GM23248 (cell line): ENCODE measurements around the gene TMEM80. TPM values are rescaled to one million over a fixed set of nuclear protein-coding genes. Genes with fewer than 3 reads are reported as not detected.
A peak's percentile ranks its signal among the peaks of the same experiment; 100 is the strongest.

ENCODE experiments used
- DNase-seq: peaks from one replicate; pipeline ENCODE4 v3.0.0-alpha.2; 2015
- H2AFZ ChIP-seq: fragments of 200-600 bp; sonication (generic); 2 replicates; pipeline ENCODE4 v1.6.1; 2016; ENCODE audit warnings: antibody characterized with exemption
- H3F3A ChIP-seq: fragments of 200-600 bp; sonication (generic); 2 replicates; pipeline ENCODE4 v1.6.1; 2016; ENCODE audit warnings: mild to moderate bottlenecking, antibody characterized with exemption, mixed run types; ENCODE audit not compliant: insufficient read depth
- H3K27ac ChIP-seq: fragments of 200-600 bp; sonication (generic); 2 replicates; pipeline ENCODE4 v1.5.1; 2016; ENCODE audit warnings: mild to moderate bottlenecking
- H3K27me3 ChIP-seq: fragments of 200-600 bp; sonication (generic); replicated peaks from 2 replicates; pipeline ENCODE4 v1.6.1; 2016; ENCODE audit warnings: mild to moderate bottlenecking; ENCODE audit not compliant: insufficient read depth
- H3K36me3 ChIP-seq: fragments of 200-600 bp; sonication (generic); 2 replicates; pipeline ENCODE4 v1.6.1; 2016; ENCODE audit warnings: low read depth, mild to moderate bottlenecking
- H3K4me1 ChIP-seq: fragments of 200-600 bp; sonication (generic); 2 replicates; pipeline ENCODE4 v1.6.1; 2016; ENCODE audit warnings: mild to moderate bottlenecking; ENCODE audit not compliant: insufficient read depth
- H3K4me2 ChIP-seq: fragments of 200-600 bp; sonication (generic); one replicate; pipeline ENCODE4 v1.6.1; 2016; ENCODE audit warnings: mild to moderate bottlenecking; ENCODE audit not compliant: unreplicated experiment
- H3K4me3 ChIP-seq: fragments of 200-600 bp; sonication (generic); 2 replicates; pipeline ENCODE4 v1.5.1; 2016; ENCODE audit warnings: mild to moderate bottlenecking
- H3K79me2 ChIP-seq: fragments of 200-600 bp; sonication (generic); 2 replicates; pipeline ENCODE4 v1.6.1; 2016; ENCODE audit warnings: mild to moderate bottlenecking; ENCODE audit not compliant: insufficient read depth
- H3K9ac ChIP-seq: fragments of 200-600 bp; sonication (generic); 2 replicates; pipeline ENCODE4 v1.6.1; 2016; ENCODE audit warnings: mild to moderate bottlenecking
- H3K9me2 ChIP-seq: fragments of 200-600 bp; sonication (generic); 2 replicates; pipeline ENCODE4 v1.6.1; 2016; ENCODE audit warnings: mixed run types, mild to moderate bottlenecking, moderate library complexity; ENCODE audit not compliant: insufficient read depth
- H3K9me3 ChIP-seq: fragments of 200-600 bp; sonication (generic); one replicate; pipeline ENCODE4 v1.6.1; 2017; ENCODE audit warnings: low read depth
- H4K20me1 ChIP-seq: fragments of 200-600 bp; sonication (generic); 2 replicates; pipeline ENCODE4 v1.6.0; 2016; ENCODE audit not compliant: insufficient read depth
- EZH2 ChIP-seq: fragments of 200-600 bp; sonication (generic); IDR thresholded peaks from 2 replicates; pipeline ENCODE4 v1.6.1; 2018; ENCODE audit warnings: antibody characterized with exemption, mild to moderate bottlenecking; ENCODE audit not compliant: insufficient read depth, poor library complexity, severe bottlenecking
- EZH2phosphoT487 ChIP-seq: fragments of 200-600 bp; sonication (generic); IDR thresholded peaks from 2 replicates; pipeline ENCODE4 v1.6.1; 2018; ENCODE audit warnings: antibody characterized with exemption, moderate library complexity, mild to moderate bottlenecking, low read depth; ENCODE audit not compliant: insufficient read depth
- WGBS, 2 experiments: methylation state at CpG; one replicate each; pipeline ENCODE4 v1.1.6; 2015 to 2017; ENCODE audit warnings: low lambda C conversion rate in 2 of 2, low coverage in 1 of 2; ENCODE audit errors: missing lambda C conversion rate in 2 of 2; 5-methylcytosine and 5-hydroxymethylcytosine counted together
- in situ Hi-C: fragments of 300-500 bp; cut with MboI; formaldehyde crosslinking; loops from 2 replicates; pipeline ENCODE4 v1.15.0; 2020
- polyA plus RNA-seq: library from polyadenylated mRNA; unstranded; fragments of >200 nt; fragmentation: Nextera tagmentation; extraction: Ambion mirVana; gene quantifications from 2 replicates; pipeline ENCODE4 v1.2.1, GENCODE V29; 2016
- total RNA-seq: library from RNA; depleted of rRNA; stranded (reverse); fragments of >200 nt; shearing (Covaris generic); gene quantifications from 2 replicates; pipeline ENCODE4 v1.2.3, GENCODE V29; 2014

Gene TMEM80
- total and polyA plus RNA-seq, 2 experiments from 2014 or later, result 27.0 to 50.1 TPM

DNA sequence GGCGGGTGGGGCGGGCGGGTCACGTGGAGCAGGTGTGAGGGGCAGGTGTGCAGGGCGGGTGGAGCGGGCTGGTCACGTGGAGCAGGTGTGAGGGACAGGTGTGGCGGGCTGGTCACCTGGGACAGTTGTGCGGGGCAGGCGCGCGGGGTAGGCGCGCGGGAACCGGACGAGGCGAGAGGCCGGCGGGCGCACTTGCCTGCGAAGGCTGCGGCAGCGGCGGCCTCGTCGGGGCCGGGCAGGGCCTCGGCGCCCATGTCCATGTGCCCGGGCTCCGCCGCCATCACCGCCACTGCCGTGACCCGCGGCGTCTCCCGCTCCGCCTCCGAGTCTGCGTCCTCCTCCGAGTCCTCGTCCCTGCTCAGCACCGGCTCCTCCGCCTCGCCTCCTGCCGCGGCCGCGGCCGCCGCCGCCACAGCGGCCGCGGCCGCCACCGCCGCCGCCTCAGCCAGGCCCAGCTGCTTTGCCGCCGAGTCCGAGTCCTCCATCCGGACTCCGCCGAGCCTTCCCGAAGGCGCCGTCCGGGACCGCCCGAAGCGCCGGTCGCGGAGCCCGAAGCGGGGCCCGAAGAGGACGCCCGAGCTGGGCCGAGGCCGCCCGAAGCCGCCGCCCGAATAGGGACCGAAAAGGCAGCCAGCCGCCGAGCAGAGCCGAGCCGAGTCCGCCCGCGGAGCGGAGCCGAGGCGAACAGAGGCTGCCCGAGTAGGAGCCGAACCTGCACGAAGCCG is 891 bp upstream of the TMEM80 start, which contains the start of gene DEAF1:
TSS of gene DEAF1 (minus strand) at position 660 of the 725 bp plus-strand sequence. CDS start at position 485, 175 bp downstream.
- WGBS, 2 experiments, result 2 to 4% methylated on average over 49 to 59 of the region's 103 CpGs
- peaks cover 63% of the 10 kb centered on the region for H3K79me2 ChIP-seq
- H3K9ac ChIP-seq, result peak within 1 kb of the TSS; percentile 96
- in situ Hi-C loops, result no loop called here
- no peaks in the 10 kb centered on the region for H4K20me1 ChIP-seq
- peak within 1 kb of the TSS; percentile 87 for H3K4me2 ChIP-seq
- peaks cover 25% of the 10 kb centered on the region for H3F3A ChIP-seq
- H2AFZ ChIP-seq, result peak within 1 kb of the TSS; percentile 74
- peak within 1 kb of the TSS; percentile 94 for H3K27ac ChIP-seq
- H3K4me3 ChIP-seq, result peak within 1 kb of the TSS; percentile 84
- H3K4me1 ChIP-seq, result peaks cover 31% of the 10 kb centered on the region
- H3K9me2 ChIP-seq, result no peaks in the 10 kb centered on the region
- TF ChIP-seq EZH2phosphoT487, result no peak
- no peak for TF ChIP-seq EZH2
- H3K27me3 ChIP-seq, result no peaks in the 10 kb centered on the region
- no peaks in the 10 kb centered on the region for H3K36me3 ChIP-seq
- peak; percentile 99 for DNase-seq
- no peaks in the 10 kb centered on the region for H3K9me3 ChIP-seq

DNA sequence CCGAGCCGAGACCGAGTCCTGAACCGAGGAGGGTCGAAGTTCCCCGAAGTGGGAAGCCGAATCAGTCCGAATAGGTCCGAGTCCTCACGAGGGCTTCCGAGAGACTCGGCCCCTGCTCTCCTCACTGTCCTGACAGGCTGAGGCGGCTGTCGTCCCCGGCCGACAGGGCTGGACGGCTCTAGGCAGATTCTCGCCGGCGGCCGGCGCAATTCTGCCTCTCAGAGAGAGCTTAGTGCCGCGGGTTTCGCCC is 403 bp upstream of the TMEM80 start:
- DNase-seq, result no peak
- H2AFZ ChIP-seq, result peak overlapping the region; percentile 74
- H3K27me3 ChIP-seq, result no peaks in the 10 kb centered on the region
- H3K4me1 ChIP-seq, result peaks cover 31% of the 10 kb centered on the region
- in situ Hi-C loops, result no loop called here
- peak overlapping the region; percentile 94 for H3K27ac ChIP-seq
- H3K4me2 ChIP-seq, result peak overlapping the region; percentile 23
- H3K36me3 ChIP-seq, result no peaks in the 10 kb centered on the region
- peak overlapping the region; percentile 96 for H3K9ac ChIP-seq
- peaks cover 68% of the 10 kb centered on the region for H3K79me2 ChIP-seq
- H3F3A ChIP-seq, result peaks cover 25% of the 10 kb centered on the region
- TF ChIP-seq EZH2 (no peak), EZH2phosphoT487 (no peak)
- peak overlapping the region; percentile 84 for H3K4me3 ChIP-seq
- no peaks in the 10 kb centered on the region for H4K20me1 ChIP-seq
- 1% methylated on average over 25 of the region's 25 CpGs for WGBS, 2 experiments
- H3K9me2 ChIP-seq, result no peaks in the 10 kb centered on the region
- H3K9me3 ChIP-seq, result no peaks in the 10 kb centered on the region

DNA sequence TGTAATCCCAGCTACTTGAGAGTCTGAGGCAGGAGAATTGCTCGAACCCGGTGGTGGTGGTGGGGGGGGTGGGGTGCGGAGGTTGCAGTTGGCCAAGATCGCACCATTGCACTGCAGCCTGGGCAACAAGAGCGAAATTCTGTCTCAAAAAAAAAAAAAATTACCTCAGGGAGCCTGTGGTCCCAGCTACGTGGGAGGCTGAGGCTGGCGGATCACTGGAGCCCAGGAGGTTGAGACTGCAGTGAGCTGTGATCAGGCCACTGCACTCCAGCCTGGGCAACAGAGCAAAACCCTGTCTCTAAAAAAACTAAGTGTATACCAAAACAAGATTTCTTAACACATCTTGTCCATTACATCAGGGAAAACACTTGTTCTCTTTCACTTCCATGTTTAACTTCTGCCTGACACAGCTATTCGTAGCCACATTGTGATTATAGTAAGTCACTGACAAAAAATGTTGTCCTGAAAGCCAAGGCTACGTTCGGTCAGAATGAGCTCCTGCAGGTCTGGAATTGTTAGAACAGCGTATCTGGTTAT is 1.4 kb downstream of the TMEM80 start:
- Histone ChIP-seq H3K4me1 (peaks cover 31% of the 10 kb centered on the region), H3K27ac (peak overlapping the region; percentile 94), H3K9me3 (no peaks in the 10 kb centered on the region), H3K4me3 (peak overlapping the region; percentile 84), H3K79me2 (peaks cover 65% of the 10 kb centered on the region), H2AFZ (no peak overlapping the region), H4K20me1 (no peaks in the 10 kb centered on the region), H3F3A (peaks cover 25% of the 10 kb centered on the region), H3K9ac (peak overlapping the region; percentile 96), H3K27me3 (no peaks in the 10 kb centered on the region), H3K36me3 (no peaks in the 10 kb centered on the region), H3K9me2 (no peaks in the 10 kb centered on the region), H3K4me2 (peak overlapping the region; percentile 87)
- in situ Hi-C loops, result no loop called here
- peak; percentile 94 for DNase-seq
- WGBS, 2 experiments, result 6 to 8% methylated on average over 10 to 11 of the region's 11 CpGs
- TF ChIP-seq EZH2phosphoT487, result no peak
- no peak for TF ChIP-seq EZH2

DNA sequence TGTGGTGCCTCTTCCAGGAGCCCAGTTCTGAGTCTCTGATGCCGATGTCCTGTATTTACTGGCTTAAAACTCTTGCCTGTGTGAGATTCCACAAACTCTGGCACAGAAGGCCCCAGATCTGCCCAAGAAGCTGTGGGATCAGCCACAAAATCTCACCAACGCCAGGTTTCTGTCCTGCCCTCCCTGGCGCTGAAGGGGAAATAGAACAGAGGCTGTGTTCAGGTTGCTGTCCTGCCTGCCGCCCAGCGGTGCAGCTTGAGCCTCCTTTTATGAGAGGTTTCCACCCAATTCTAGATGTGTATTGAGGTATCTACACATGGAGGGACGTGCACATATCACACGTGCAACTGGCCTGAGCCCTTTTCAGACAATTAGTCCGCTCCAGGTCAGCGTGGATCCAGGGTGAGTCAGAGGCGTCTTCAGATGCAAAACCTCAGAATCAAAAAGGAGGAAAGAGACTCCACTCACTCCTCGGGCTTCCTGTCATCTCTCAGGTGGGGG is 2.2 kb downstream of the TMEM80 start:
- no peak for TF ChIP-seq EZH2phosphoT487
- peak; percentile 62 for DNase-seq
- H3K27ac ChIP-seq, result peak overlapping the region; percentile 94
- H3K9ac ChIP-seq, result peak overlapping the region; percentile 96
- H3K9me2 ChIP-seq, result no peaks in the 10 kb centered on the region
- in situ Hi-C loops, result no loop called here
- peaks cover 25% of the 10 kb centered on the region for H3F3A ChIP-seq
- peaks cover 64% of the 10 kb centered on the region for H3K79me2 ChIP-seq
- no peak overlapping the region for H2AFZ ChIP-seq
- peak overlapping the region; percentile 84 for H3K4me3 ChIP-seq
- no peaks in the 10 kb centered on the region for H3K36me3 ChIP-seq
- H3K4me1 ChIP-seq, result peaks cover 35% of the 10 kb centered on the region
- H4K20me1 ChIP-seq, result no peaks in the 10 kb centered on the region
- no peaks in the 10 kb centered on the region for H3K9me3 ChIP-seq
- H3K27me3 ChIP-seq, result no peaks in the 10 kb centered on the region
- peak overlapping the region; percentile 87 for H3K4me2 ChIP-seq
- 66 to 69% methylated on average over 11 of the region's 11 CpGs for WGBS, 2 experiments
